Endothelial cell of umbilical vein (primary cell): ENCODE measurements around the gene JMJD6. TPM values are rescaled to one million over a fixed set of nuclear protein-coding genes. Genes with fewer than 3 reads are reported as not detected.

Experiments
- BruUV-seq: library from RNA; stranded (reverse); fragments of 400-500 nt; replicated peaks from 2 replicates; lab custom pipeline; 2021; lab: Mats Ljungman, UMichigan
- CTCF ChIA-PET: fragments of 300-600, 350-600 bp; sonication (Branson Sonifier 250); formaldehyde crosslinking; loops from one replicate; lab custom pipeline; 2021; ENCODE audit warnings: antibody characterized with exemption, inconsistent platforms; lab: Charles Lee
- POLR2A ChIA-PET: fragments of 300-600, 350-600 bp; sonication (Branson Sonifier 250); formaldehyde crosslinking; loops from one replicate; lab custom pipeline; 2021; ENCODE audit warnings: antibody characterized with exemption, inconsistent platforms; lab: Charles Lee
- DNase-seq: peaks from one replicate; pipeline ENCODE4 v3.0.0-alpha.2; 2011; ENCODE audit warnings: low read depth, low spot score
- FAIRE-seq: peaks from 2 replicates; lab custom pipeline; 2011; peaks lifted over from hg19 to GRCh38; lab: Jason Lieb, UNC
- H2AFZ ChIP-seq: 2 replicates; pipeline ENCODE4 v1.6.0; 2012; ENCODE audit warnings: low read depth, low read length, control low read depth, inconsistent platforms
- H3K27ac ChIP-seq: 2 replicates; pipeline ENCODE4 v1.5.1; 2011; ENCODE audit warnings: low read depth, mild to moderate bottlenecking, control low read depth, low read length, moderate library complexity; ENCODE audit not compliant: insufficient read depth
- H3K27me3 ChIP-seq, 2 experiments: 2 replicates each; pipeline versions ENCODE4 v1.6.0 to v1.6.1; 2011; ENCODE audit warnings: low read length in 2 of 2, mixed read lengths in 1 of 2; ENCODE audit not compliant: control insufficient read depth in 2 of 2, insufficient read depth in 2 of 2
- H3K36me3 ChIP-seq, 2 experiments: 2 replicates in 1 of 2; 3 replicates in 1 of 2; pipeline ENCODE4 v1.5.1; 2011; ENCODE audit warnings: low read length in 2 of 2, mild to moderate bottlenecking in 1 of 2, moderate library complexity in 1 of 2; ENCODE audit not compliant: control insufficient read depth in 2 of 2, insufficient read depth in 2 of 2; ENCODE audit errors: extremely low read depth in 1 of 2
- H3K4me1 ChIP-seq: 3 replicates; pipeline ENCODE4 v1.5.1; 2011; ENCODE audit warnings: mild to moderate bottlenecking, low read length; ENCODE audit not compliant: control insufficient read depth, insufficient read depth; ENCODE audit errors: extremely low read depth
- H3K4me2 ChIP-seq: 2 replicates; pipeline ENCODE4 v1.6.1; 2011; ENCODE audit warnings: low read length, control low read depth, mixed read lengths; ENCODE audit not compliant: insufficient read depth
- H3K4me3 ChIP-seq, 3 experiments: fragments of 200-600 bp in 1 of 3; sonication (generic), shearing (Covaris generic) in 1 of 3; replicated peaks in 1 of 3; 2 replicates each; pipeline ENCODE4 v1.5.1; 2011 to 2016; ENCODE audit warnings: control low read depth in 3 of 3, low read length in 3 of 3, mild to moderate bottlenecking in 2 of 3, inconsistent platforms in 1 of 3, low read depth in 1 of 3, moderate library complexity in 1 of 3; ENCODE audit not compliant: insufficient read depth in 1 of 3
- H3K79me2 ChIP-seq: 2 replicates; pipeline ENCODE4 v1.6.0; 2012; ENCODE audit warnings: low read length, inconsistent platforms; ENCODE audit not compliant: control insufficient read depth, insufficient read depth
- H3K9ac ChIP-seq: replicated peaks from 2 replicates; pipeline ENCODE3; 2011; ENCODE audit warnings: low read length, control low read depth; ENCODE audit not compliant: insufficient read depth; ENCODE audit errors: extremely low read depth
- H3K9me1 ChIP-seq: replicated peaks from 3 replicates; pipeline ENCODE4 v1.6.0; 2011; ENCODE audit warnings: mild to moderate bottlenecking, low read length; ENCODE audit not compliant: control insufficient read depth, insufficient read depth; ENCODE audit errors: extremely low read depth
- H3K9me3 ChIP-seq: replicated peaks from 2 replicates; pipeline ENCODE4 v1.5.1; 2012; ENCODE audit warnings: low read length, inconsistent platforms; ENCODE audit not compliant: control insufficient read depth, insufficient read depth
- H4K20me1 ChIP-seq: replicated peaks from 2 replicates; pipeline ENCODE3; 2011; ENCODE audit warnings: mild to moderate bottlenecking, low read length; ENCODE audit not compliant: control insufficient read depth, insufficient read depth; ENCODE audit errors: extremely low read depth
- CTCF ChIP-seq, 2 donors: IDR thresholded peaks; 1 replicate in 1 of 2; 2 replicates in 1 of 2; pipeline ENCODE4 v1.5.1; 2011; ENCODE audit warnings: low read length in 2 of 2, mild to moderate bottlenecking in 2 of 2, moderate library complexity in 2 of 2, control low read depth in 1 of 2, inconsistent platforms in 1 of 2, low read depth in 1 of 2; ENCODE audit not compliant: insufficient read depth in 1 of 2; ENCODE audit errors: extremely low read depth in 1 of 2
- EZH2 ChIP-seq: IDR thresholded peaks from 2 replicates; pipeline ENCODE4 v1.6.1; 2012; ENCODE audit warnings: borderline replicate concordance, low read depth, mild to moderate bottlenecking, moderate library complexity, low read length, inconsistent platforms; ENCODE audit not compliant: severe bottlenecking
- FOS ChIP-seq: IDR thresholded peaks from 2 replicates; pipeline ENCODE4 v1.6.1; 2011; ENCODE audit warnings: mild to moderate bottlenecking, low read length, moderate library complexity, borderline replicate concordance; ENCODE audit not compliant: insufficient read depth
- GATA2 ChIP-seq: IDR thresholded peaks from 2 replicates; pipeline ENCODE4 v1.7.0; 2011; ENCODE audit warnings: low read depth, mild to moderate bottlenecking, moderate library complexity, mixed read lengths, low read length; ENCODE audit not compliant: insufficient read length, insufficient read depth
- JUN ChIP-seq: IDR thresholded peaks from 2 replicates; pipeline ENCODE4 v1.6.1; 2011; ENCODE audit warnings: borderline replicate concordance, low read depth; ENCODE audit not compliant: insufficient read length, insufficient read depth
- MYC ChIP-seq: IDR thresholded peaks from one replicate; pipeline ENCODE4 v1.6.1; 2011; ENCODE audit warnings: mild to moderate bottlenecking, low read depth, low read length
- POLR2A ChIP-seq: IDR thresholded peaks from 2 replicates; pipeline ENCODE4 v1.6.1; 2012; ENCODE audit warnings: low read depth, mild to moderate bottlenecking, control low read depth, low read length
- POLR2AphosphoS5 ChIP-seq: IDR thresholded peaks from 2 replicates; pipeline ENCODE4 v1.6.1; 2012; ENCODE audit warnings: low read depth, mild to moderate bottlenecking, control low read depth, low read length, moderate library complexity; ENCODE audit not compliant: insufficient read depth
- dilution Hi-C: fragments of 300-500 bp; cut with MboI; formaldehyde crosslinking; loops from one replicate; pipeline ENCODE4 v1.15.0; 2019; ENCODE audit warnings: low sequenced_read_pairs; ENCODE audit not compliant: extremely low pct_ligation_motif_present
- intact Hi-C: fragments of 100-400 bp; cut with micrococcal nuclease; formaldehyde crosslinking; loops from one replicate; pipeline ENCODE4 v1.10.0; 2022
- polyA plus RNA-seq, 4 experiments: library from polyadenylated mRNA; depleted of rRNA in 3 of 4; stranded (reverse) in 3 of 4; unstranded in 1 of 4; fragments of >200 nt; gene quantifications; 2 replicates each; pipeline versions ENCODE4 v1.2.1 to v1.2.3, GENCODE V29; 2011 to 2012; ENCODE audit warnings: missing spikeins in 1 of 4
- total RNA-seq: library from RNA; stranded (reverse); gene quantifications from 2 replicates; pipeline ENCODE4 v1.2.3, GENCODE V29; 2021
- TF ChIP-seq, protein P1 (sequence below): IDR thresholded peaks from 2 replicates; pipeline ENCODE4 v1.6.1; 2011; ENCODE audit not compliant: insufficient read depth, insufficient read length

The JMJD6 gene
- total and polyA plus RNA-seq, 2 donors (not counting 3 experiments of a cell fraction or from before 2014, with no cell fraction given): 19.8 to 36.6 TPM

DNA sequence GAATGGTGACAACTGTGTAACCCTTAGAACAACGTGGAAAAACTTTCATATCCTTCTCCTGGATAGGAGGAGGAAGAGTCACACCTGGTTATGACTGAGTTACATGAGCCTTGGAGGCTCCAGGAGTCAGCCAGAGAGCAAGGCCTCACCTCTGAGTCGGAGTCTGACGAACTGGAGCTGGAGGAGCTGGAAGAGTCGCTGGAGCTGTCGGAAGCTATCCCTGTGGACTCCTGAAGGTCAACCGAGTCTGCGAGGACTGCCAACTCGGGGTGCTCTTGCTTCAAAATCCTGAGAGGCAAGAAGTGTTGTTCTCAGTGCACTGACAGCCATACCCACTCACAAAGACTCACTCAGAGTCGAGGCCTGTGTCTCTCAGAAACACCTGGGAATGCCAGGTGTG is 6.2 kb downstream of the JMJD6 start:
- Histone ChIP-seq H3K36me3 (peaks cover 24 to 42% of the 10 kb centered on the region in 2 experiments), H3K9me3 (no peaks in the 10 kb centered on the region), H3K27me3 (no peaks in the 10 kb centered on the region), H3K27ac (no peak overlapping the region), H3K4me1 (peaks cover 11% of the 10 kb centered on the region), H3K4me2 (no peak overlapping the region), H2AFZ (no peak overlapping the region), H3K9me1 (no peaks in the 10 kb centered on the region), H3K4me3 (no peak overlapping the region), H3K79me2 (peaks cover 32% of the 10 kb centered on the region), H4K20me1 (no peaks in the 10 kb centered on the region), H3K9ac (no peak overlapping the region)
- ChIA-PET POLR2A (no interaction called here), CTCF (interaction anchor here (1.6 kb wide), 1 partner anchor 39 kb away, joined by 4 read pairs; no protein-coding TSS in a partner anchor)
- intact Hi-C loops (no loop called here), dilution Hi-C loops (no loop called here)
- no TSS peak for BruUV-seq
- DNase-seq: no peak
- no peak for FAIRE-seq
- TF ChIP-seq, protein P1, sequence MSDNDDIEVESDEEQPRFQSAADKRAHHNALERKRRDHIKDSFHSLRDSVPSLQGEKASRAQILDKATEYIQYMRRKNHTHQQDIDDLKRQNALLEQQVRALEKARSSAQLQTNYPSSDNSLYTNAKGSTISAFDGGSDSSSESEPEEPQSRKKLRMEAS: no peak
- TF ChIP-seq JUN (no peak), EZH2 (no peak), FOS (no peak), POLR2A (no peak), MYC (no peak), POLR2AphosphoS5 (no peak), CTCF (IDR thresholded peaks at IDR 0.05; ENCODE audit: extremely low read depth in 1 of 2, insufficient read depth in 1 of 2, low read depth in 1 of 2, low read length in 2 of 2) (no peak), GATA2 (no peak)
